Kidney epithelial cell (primary cell): Measurements from ENCODE around the gene PPRC1. TPM values are rescaled to one million over a fixed set of nuclear protein-coding genes. Genes with fewer than 3 reads are reported as not detected.

Experiments
- DNase-seq: peaks from one replicate; pipeline ENCODE4 v3.0.0-alpha.2; 2010; ENCODE audit warnings: low read depth
- H3K27me3 ChIP-seq: 2 replicates; pipeline ENCODE4 v1.6.0; 2011; ENCODE audit warnings: low read length; ENCODE audit not compliant: control insufficient read depth, insufficient read depth
- H3K36me3 ChIP-seq: 2 replicates; pipeline ENCODE4 v1.5.1; 2011; ENCODE audit warnings: low read length; ENCODE audit not compliant: control insufficient read depth, insufficient read depth
- H3K4me3 ChIP-seq: 2 replicates; pipeline ENCODE4 v1.5.1; 2011; ENCODE audit warnings: low read depth, mild to moderate bottlenecking, control low read depth, low read length
- total RNA-seq: library from RNA; depleted of rRNA; stranded (reverse); fragments of >200 nt; gene quantifications from 2 replicates; pipeline ENCODE4 v1.2.3, GENCODE V29; 2015
- TF ChIP-seq, protein P1 (sequence below): IDR thresholded peaks from 2 replicates; pipeline ENCODE4 v1.5.1; 2011; ENCODE audit warnings: mild to moderate bottlenecking, moderate library complexity, low read length, control low read depth, inconsistent platforms; ENCODE audit not compliant: insufficient read depth, poor library complexity, severe bottlenecking

The PPRC1 gene
- total RNA-seq, 1 donor from 2014 or later, result 30.5 TPM

DNA sequence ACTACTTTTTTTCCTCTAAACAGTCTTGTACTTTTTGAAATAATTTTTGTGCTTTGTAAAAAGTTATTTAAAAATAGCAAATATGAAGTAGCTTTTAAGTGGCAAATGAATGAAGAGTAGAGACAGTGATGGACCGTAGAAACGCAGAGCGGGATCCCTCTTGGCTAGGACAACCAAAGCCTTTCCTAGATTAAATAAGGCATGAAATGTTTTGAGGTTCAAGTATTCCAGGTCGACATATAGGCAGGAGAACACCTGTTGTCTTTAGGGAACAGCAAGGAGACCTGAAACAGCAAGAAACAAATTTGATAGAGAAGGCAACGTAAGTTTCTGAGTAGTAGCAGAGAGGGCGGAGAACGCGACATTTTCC lies 662 bp upstream of the PPRC1 start:
- TF ChIP-seq, protein P1, sequence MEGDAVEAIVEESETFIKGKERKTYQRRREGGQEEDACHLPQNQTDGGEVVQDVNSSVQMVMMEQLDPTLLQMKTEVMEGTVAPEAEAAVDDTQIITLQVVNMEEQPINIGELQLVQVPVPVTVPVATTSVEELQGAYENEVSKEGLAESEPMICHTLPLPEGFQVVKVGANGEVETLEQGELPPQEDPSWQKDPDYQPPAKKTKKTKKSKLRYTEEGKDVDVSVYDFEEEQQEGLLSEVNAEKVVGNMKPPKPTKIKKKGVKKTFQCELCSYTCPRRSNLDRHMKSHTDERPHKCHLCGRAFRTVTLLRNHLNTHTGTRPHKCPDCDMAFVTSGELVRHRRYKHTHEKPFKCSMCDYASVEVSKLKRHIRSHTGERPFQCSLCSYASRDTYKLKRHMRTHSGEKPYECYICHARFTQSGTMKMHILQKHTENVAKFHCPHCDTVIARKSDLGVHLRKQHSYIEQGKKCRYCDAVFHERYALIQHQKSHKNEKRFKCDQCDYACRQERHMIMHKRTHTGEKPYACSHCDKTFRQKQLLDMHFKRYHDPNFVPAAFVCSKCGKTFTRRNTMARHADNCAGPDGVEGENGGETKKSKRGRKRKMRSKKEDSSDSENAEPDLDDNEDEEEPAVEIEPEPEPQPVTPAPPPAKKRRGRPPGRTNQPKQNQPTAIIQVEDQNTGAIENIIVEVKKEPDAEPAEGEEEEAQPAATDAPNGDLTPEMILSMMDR, result no peak
- no peak for DNase-seq
- Histone ChIP-seq H3K36me3 (no peaks in the 10 kb centered on the region), H3K4me3 (peak overlapping the region; percentile 95), H3K27me3 (no peaks in the 10 kb centered on the region)

DNA sequence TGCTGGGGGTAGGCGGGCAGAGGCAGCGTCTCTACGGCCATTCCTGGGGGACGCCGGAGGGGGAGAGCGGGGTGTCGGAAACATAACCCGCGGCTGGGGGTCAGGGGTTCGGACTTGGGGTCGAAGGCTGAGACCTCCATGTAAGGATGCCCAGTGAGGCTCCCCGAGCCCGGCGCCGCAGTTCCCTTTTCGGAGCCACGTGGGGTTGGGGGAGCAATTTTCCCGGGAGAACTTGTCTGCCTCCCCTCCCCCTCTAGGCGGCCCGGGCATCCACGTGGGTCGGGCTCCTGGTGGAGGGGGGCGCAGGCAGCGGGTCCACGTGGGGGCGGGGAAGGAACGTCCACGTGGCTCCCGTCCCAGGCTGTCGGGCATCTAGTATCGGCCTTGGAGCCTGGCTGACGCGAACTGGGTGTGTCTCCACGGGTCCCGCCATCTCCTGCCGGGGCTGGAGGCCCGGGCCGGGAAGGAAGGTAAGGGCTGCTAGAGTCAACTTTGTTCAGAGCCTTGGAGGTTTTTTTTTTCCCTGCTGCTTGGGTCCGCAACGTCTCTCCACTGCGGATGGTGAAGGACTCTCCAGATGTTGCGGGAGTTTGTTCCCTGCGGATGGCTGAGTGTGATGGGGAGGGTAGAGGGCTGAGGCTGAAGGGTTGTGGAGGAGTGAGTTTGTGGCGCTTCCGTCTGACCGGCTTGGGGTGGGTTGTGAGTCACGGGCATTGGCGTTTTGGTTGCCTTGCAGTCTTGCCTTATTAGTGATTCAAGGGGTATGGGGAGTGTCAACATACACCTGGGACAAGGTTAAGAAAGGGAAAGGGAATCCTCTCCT lies 744 bp downstream of the PPRC1 start:
- DNase-seq, result no peak
- TF ChIP-seq, protein P1, result no peak
- H3K27me3 ChIP-seq, result no peaks in the 10 kb centered on the region
- peak overlapping the region; percentile 95 for H3K4me3 ChIP-seq
- no peaks in the 10 kb centered on the region for H3K36me3 ChIP-seq

DNA sequence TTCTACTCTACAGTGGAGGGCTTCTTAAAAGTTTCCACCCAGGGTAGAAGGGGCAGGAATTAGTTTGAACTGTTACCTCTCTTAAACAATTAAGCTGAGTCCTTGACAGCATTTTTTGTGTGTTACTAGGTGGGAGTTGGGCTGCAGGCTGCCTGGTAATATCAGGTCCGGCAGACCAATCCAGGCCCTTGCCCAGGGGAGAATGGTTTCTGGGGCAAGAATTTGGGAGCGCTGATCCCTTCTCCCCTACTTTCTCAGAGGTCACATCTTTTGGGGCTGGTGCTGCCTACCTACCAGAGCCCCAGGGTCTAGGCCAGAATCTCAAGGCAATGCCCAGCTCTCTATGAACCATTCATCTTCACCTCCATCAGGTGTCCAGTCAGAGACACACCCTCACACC lies 1.6 kb downstream of the PPRC1 start:
- TF ChIP-seq, protein P1, result no peak
- no peak for DNase-seq
- Histone ChIP-seq H3K36me3 (no peaks in the 10 kb centered on the region), H3K4me3 (peak overlapping the region; percentile 95), H3K27me3 (no peaks in the 10 kb centered on the region)

DNA sequence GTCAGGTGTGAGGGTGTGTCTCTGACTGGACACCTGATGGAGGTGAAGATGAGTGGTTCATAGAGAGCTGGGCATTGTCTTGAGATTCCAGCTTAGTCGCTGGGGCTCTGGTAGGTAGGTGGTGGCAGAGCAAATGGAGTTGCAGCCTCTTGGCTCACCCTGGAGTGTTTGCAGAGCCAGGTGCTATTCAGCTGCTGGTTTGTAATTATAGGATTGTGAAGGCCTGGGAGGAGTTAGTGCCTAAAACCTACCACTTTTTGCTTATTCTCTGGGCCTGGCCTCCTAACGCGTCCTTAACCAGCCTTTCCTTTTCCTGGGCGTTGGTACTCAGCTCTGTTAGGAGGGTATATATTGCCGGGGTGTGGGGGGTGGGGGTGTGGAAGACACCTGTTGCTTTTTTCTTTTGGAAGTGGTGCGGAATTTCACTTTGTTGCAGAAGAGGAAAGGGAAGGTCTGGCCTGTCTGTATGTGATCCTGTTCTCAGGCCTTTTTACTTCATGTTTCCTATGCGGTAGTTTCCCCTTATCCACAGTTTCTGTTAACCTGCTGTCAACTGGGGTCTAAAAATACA lies 3.2 kb downstream of the PPRC1 start:
- DNase-seq, result no peak

DNA sequence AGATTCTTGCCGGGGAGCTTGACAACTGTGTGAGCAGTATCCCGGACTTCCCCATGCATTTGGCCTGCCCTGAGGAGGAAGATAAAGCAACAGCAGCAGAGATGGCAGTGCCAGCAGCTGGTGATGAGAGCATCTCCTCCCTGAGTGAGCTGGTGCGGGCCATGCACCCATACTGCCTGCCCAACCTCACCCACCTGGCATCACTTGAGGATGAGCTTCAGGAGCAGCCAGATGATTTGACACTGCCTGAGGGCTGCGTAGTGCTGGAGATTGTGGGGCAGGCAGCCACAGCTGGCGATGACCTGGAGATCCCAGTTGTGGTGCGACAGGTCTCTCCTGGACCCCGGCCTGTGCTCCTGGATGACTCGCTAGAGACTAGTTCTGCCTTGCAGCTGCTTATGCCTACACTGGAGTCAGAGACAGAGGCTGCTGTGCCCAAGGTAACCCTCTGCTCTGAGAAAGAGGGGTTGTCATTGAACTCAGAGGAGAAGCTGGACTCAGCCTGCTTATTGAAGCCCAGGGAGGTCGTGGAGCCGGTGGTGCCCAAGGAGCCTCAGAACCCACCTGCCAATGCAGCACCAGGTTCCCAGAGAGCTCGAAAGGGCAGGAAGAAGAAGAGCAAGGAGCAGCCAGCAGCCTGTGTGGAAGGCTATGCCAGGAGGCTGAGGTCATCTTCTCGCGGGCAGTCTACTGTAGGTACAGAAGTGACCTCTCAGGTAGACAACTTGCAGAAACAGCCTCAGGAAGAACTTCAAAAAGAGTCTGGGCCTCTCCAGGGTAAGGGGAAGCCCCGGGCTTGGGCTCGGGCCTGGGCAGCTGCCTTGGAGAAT lies 6.7 kb downstream of the PPRC1 start:
- Histone ChIP-seq H3K4me3 (no peak overlapping the region), H3K36me3 (peaks cover 1% of the 10 kb centered on the region), H3K27me3 (no peaks in the 10 kb centered on the region)
- DNase-seq, result no peak
- TF ChIP-seq, protein P1, result no peak

More for the DNA sequence above, 3.2 kb downstream of the PPRC1 start:
- no peaks in the 10 kb centered on the region for H3K36me3 ChIP-seq
- H3K4me3 ChIP-seq, result no peak overlapping the region
- no peaks in the 10 kb centered on the region for H3K27me3 ChIP-seq
- TF ChIP-seq, protein P1, result no peak
